Neuronal stem cell (in vitro differentiated cells): ENCODE results near the gene WNT3A.

ENCODE experiments used
- DNase-seq: peaks from one replicate; pipeline ENCODE4 v3.0.0-alpha.2; 2013; ENCODE audit warnings: low spot score
- H2AFZ ChIP-seq: one replicate; pipeline ENCODE4 v1.6.1; 2013; ENCODE audit warnings: mild to moderate bottlenecking, low read length, inconsistent platforms
- H2AK5ac ChIP-seq: 2 replicates; pipeline ENCODE4 v1.6.1; 2013; ENCODE audit warnings: low read depth, mild to moderate bottlenecking, inconsistent platforms, low read length, moderate library complexity, mixed read lengths
- H2BK120ac ChIP-seq: 2 replicates; pipeline ENCODE4 v1.6.1; 2013; ENCODE audit warnings: low read depth, mild to moderate bottlenecking, inconsistent platforms, low read length, moderate library complexity, mixed read lengths
- H2BK12ac ChIP-seq: one replicate; pipeline ENCODE4 v1.6.1; 2013; ENCODE audit warnings: low read length, inconsistent platforms
- H2BK15ac ChIP-seq: 2 replicates; pipeline ENCODE4 v1.6.1; 2013; ENCODE audit warnings: mild to moderate bottlenecking, low read length, inconsistent platforms, mixed read lengths
- H2BK5ac ChIP-seq: one replicate; pipeline ENCODE4 v1.6.1; 2013; ENCODE audit warnings: inconsistent platforms, mild to moderate bottlenecking, low read length, moderate library complexity
- H3K14ac ChIP-seq: one replicate; pipeline ENCODE4 v1.6.1; 2013; ENCODE audit warnings: low read length, inconsistent platforms
- H3K18ac ChIP-seq: 2 replicates; pipeline ENCODE4 v1.6.1; 2013; ENCODE audit warnings: low read length, inconsistent platforms
- H3K23ac ChIP-seq: 2 replicates; pipeline ENCODE4 v1.6.1; 2013; ENCODE audit warnings: low read depth, mild to moderate bottlenecking, mixed read lengths, low read length, inconsistent platforms; ENCODE audit not compliant: poor library complexity
- H3K27ac ChIP-seq: replicated peaks from 3 replicates; pipeline ENCODE4 v1.5.1; 2013; ENCODE audit warnings: low read length, inconsistent platforms
- H3K27me3 ChIP-seq, 3 experiments: 2 replicates each; pipeline ENCODE4 v1.6.1; 2013; ENCODE audit warnings: low read length in 3 of 3, mild to moderate bottlenecking in 2 of 3, inconsistent platforms in 1 of 3, low read depth in 1 of 3, mixed read lengths in 1 of 3, moderate library complexity in 1 of 3; ENCODE audit not compliant: control insufficient read depth in 3 of 3, insufficient read depth in 3 of 3
- H3K36me3 ChIP-seq, 2 donors: replicated peaks in 1 of 2; 2 replicates each; pipeline ENCODE4 v1.6.1; 2013; ENCODE audit warnings: low read length in 2 of 2; ENCODE audit not compliant: control insufficient read depth in 2 of 2, insufficient read depth in 2 of 2
- H3K4ac ChIP-seq: 2 replicates; pipeline ENCODE4 v1.6.1; 2013; ENCODE audit warnings: inconsistent platforms, mild to moderate bottlenecking, low read length, moderate library complexity
- H3K4me1 ChIP-seq, 2 donors: 1 replicate in 1 of 2; 2 replicates in 1 of 2; pipeline ENCODE4 v1.6.1; 2013; ENCODE audit warnings: low read length in 2 of 2, low read depth in 1 of 2; ENCODE audit not compliant: control insufficient read depth in 2 of 2, insufficient read depth in 1 of 2
- H3K4me2 ChIP-seq: one replicate; pipeline ENCODE4 v1.6.1; 2013; ENCODE audit warnings: mild to moderate bottlenecking, low read length, inconsistent platforms; ENCODE audit not compliant: insufficient read depth, poor library complexity, severe bottlenecking
- H3K4me3 ChIP-seq, 2 donors: 2 replicates each; pipeline ENCODE4 v1.5.1; 2013; ENCODE audit warnings: low read length in 2 of 2, mild to moderate bottlenecking in 2 of 2, inconsistent platforms in 1 of 2, moderate library complexity in 1 of 2
- H3K79me1 ChIP-seq: one replicate; pipeline ENCODE4 v1.6.1; 2013; ENCODE audit warnings: low read depth, mild to moderate bottlenecking, inconsistent platforms, low read length, moderate library complexity
- H3K9ac ChIP-seq: one replicate; pipeline ENCODE4 v1.6.1; 2013; ENCODE audit warnings: mild to moderate bottlenecking, low read depth, low read length, inconsistent platforms; ENCODE audit not compliant: poor library complexity
- H3K9me3 ChIP-seq, 2 donors: replicated peaks in 1 of 2; 2 replicates each; pipeline versions ENCODE3 to v1.6.1; 2013; ENCODE audit warnings: low read length in 2 of 2, mild to moderate bottlenecking in 2 of 2, inconsistent platforms in 1 of 2, low read depth in 1 of 2, mixed read lengths in 1 of 2, moderate library complexity in 1 of 2; ENCODE audit not compliant: control insufficient read depth in 2 of 2, insufficient read depth in 1 of 2
- H4K8ac ChIP-seq: one replicate; pipeline ENCODE4 v1.6.1; 2013; ENCODE audit warnings: low read depth, mild to moderate bottlenecking, inconsistent platforms, low read length, moderate library complexity
- H4K91ac ChIP-seq: one replicate; pipeline ENCODE4 v1.6.1; 2013; ENCODE audit warnings: low read length, low read depth, mild to moderate bottlenecking, inconsistent platforms; ENCODE audit not compliant: poor library complexity
- WGBS, 2 donors: extraction: QIAGEN DNeasy Blood & Tissue Kit; methylation state at CpG; one replicate each; pipeline ENCODE4 v1.1.7; 2013; ENCODE audit warnings: missing lambda C conversion rate in 2 of 2, mixed read lengths in 1 of 2; ENCODE audit not compliant: insufficient read length in 2 of 2, insufficient replicate concordance in 1 of 2; ENCODE audit errors: extremely low coverage in 2 of 2; 5-methylcytosine and 5-hydroxymethylcytosine counted together

WNT3A gene

GRCh38 chr1:228023294-228023639, 16.5 kb downstream of the WNT3A start:
- no peak for DNase-seq
- no peak overlapping the region for H4K8ac ChIP-seq
- no peaks in the 10 kb centered on the region for H3K4me1 ChIP-seq
- no peak overlapping the region for H3K14ac ChIP-seq
- no peak overlapping the region for H4K91ac ChIP-seq
- peaks cover 0 to 10% (median 4%) of the 10 kb centered on the region in 3 experiments for H3K27me3 ChIP-seq
- H3K27ac ChIP-seq: no peak overlapping the region
- no peak overlapping the region for H3K23ac ChIP-seq
- no peak overlapping the region for H3K4me2 ChIP-seq
- H3K9ac ChIP-seq: no peak overlapping the region
- no peak overlapping the region for H2AFZ ChIP-seq
- no CpG with 5 or more reads among the region's 3 CpGs for WGBS, 2 donors
- no peak overlapping the region for H2BK15ac ChIP-seq
- no peak overlapping the region for H2AK5ac ChIP-seq
- H2BK12ac ChIP-seq: no peak overlapping the region
- H2BK5ac ChIP-seq: no peak overlapping the region
- no peaks in the 10 kb centered on the region for H3K36me3 ChIP-seq
- no peak overlapping the region for H3K4me3 ChIP-seq
- no peaks in the 10 kb centered on the region for H3K9me3 ChIP-seq
- no peak overlapping the region for H2BK120ac ChIP-seq
- no peak overlapping the region for H3K4ac ChIP-seq
- no peaks in the 10 kb centered on the region for H3K79me1 ChIP-seq
- no peak overlapping the region for H3K18ac ChIP-seq

- no peak for DNase-seq
- H2BK12ac ChIP-seq: no peak overlapping the region
Observed at GRCh38 chr1:228029281-228029680, 22.5 kb downstream of the WNT3A start.

GRCh38 chr1:228030451-228031201, 23.8 kb downstream of the WNT3A start:
- Histone ChIP-seq H2AFZ (no peak overlapping the region), H3K23ac (no peak overlapping the region), H3K36me3 (no peaks in the 10 kb centered on the region), H3K4me1 (peaks cover 0 to 7% of the 10 kb centered on the region in 2 donors), H4K8ac (no peak overlapping the region), H4K91ac (no peak overlapping the region), H2BK5ac (peak overlapping the region; percentile 11), H3K79me1 (peaks cover 1% of the 10 kb centered on the region), H2BK120ac (no peak overlapping the region), H3K9me3 (peaks cover 0 to 3% of the 10 kb centered on the region in 2 donors), H2BK12ac (no peak overlapping the region), H3K18ac (peak overlapping the region; percentile 35), H3K4me2 (no peak overlapping the region), H3K4me3 (no peak overlapping the region), H3K27me3 (peaks cover 0 to 9% (median 0%) of the 10 kb centered on the region in 3 experiments), H3K27ac (no peak overlapping the region), H3K9ac (no peak overlapping the region), H3K14ac (peak overlapping the region; percentile 10), H3K4ac (no peak overlapping the region), H2AK5ac (peak overlapping the region; percentile 15), H2BK15ac (no peak overlapping the region)
- no CpG with 5 or more reads among the region's 12 CpGs for WGBS, 2 donors
- DNase-seq: no peak

More at GRCh38 chr1:228029281-228029680, 22.5 kb downstream of the WNT3A start:
- Histone ChIP-seq H2AK5ac (peak overlapping the region; percentile 54), H3K27ac (no peak overlapping the region), H3K9ac (no peak overlapping the region), H3K18ac (peak overlapping the region; percentile 60), H2BK120ac (no peak overlapping the region), H3K23ac (no peak overlapping the region), H4K91ac (no peak overlapping the region), H3K36me3 (no peaks in the 10 kb centered on the region), H2BK15ac (no peak overlapping the region), H3K27me3 (peaks cover 0 to 9% (median 0%) of the 10 kb centered on the region in 3 experiments), H3K9me3 (peaks cover 0 to 3% of the 10 kb centered on the region in 2 donors), H2AFZ (no peak overlapping the region), H2BK5ac (no peak overlapping the region), H3K79me1 (peaks cover 1% of the 10 kb centered on the region), H3K4me3 (no peak overlapping the region), H3K4me1 (no peaks in the 10 kb centered on the region), H3K14ac (no peak overlapping the region), H3K4me2 (no peak overlapping the region), H3K4ac (no peak overlapping the region), H4K8ac (no peak overlapping the region)
- WGBS, 2 donors: no CpG with 5 or more reads among the region's 10 CpGs

DNA sequence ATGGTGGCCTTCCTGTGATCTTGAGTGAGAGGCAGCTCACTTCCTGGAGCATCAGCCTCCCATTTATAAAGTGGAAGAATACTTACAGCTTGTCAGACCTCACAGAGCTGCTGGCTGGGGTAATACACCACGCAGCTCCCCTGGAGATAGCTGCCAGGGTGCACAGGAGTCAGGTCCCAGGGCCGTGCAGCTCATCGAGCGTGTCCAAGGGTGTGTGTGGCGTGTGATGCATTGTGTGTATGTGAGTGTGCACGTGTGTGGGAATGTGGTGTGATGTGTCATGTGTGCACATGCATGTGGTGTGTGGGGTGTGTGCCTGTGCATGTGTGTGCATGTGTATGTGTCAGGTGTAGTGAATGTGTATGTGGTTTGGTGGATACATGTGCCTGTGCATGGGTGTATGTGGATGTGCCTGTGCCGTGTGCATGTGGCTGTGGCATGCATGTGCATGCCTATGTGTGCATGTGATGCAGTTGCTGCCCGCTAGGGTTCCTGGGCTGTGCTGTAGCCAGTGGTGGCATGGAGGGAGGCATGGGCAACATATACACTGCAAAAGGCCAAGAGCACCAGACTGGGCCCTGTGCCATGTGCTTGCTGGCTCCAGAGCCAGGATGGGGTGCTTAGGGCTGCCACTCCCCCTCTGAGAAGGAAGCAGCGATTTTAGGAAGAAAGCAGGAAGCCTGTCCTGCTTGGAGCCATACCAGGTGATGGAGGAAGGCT, 24.6 kb downstream of the WNT3A start:
- Histone ChIP-seq H3K4me3 (peak overlapping the region in 1 of 2 donors; percentile 27), H3K4me2 (no peak overlapping the region), H4K91ac (no peak overlapping the region), H2AK5ac (peak overlapping the region; percentile 81), H2BK120ac (no peak overlapping the region), H2BK15ac (no peak overlapping the region), H3K23ac (peak overlapping the region; percentile 87), H3K4me1 (peaks cover 5 to 15% of the 10 kb centered on the region in 2 donors), H3K14ac (peak overlapping the region; percentile 10), H2BK12ac (no peak overlapping the region), H3K4ac (peak overlapping the region; percentile 58), H3K79me1 (peaks cover 1% of the 10 kb centered on the region), H2AFZ (no peak overlapping the region), H2BK5ac (peak overlapping the region; percentile 11), H3K18ac (peak overlapping the region; percentile 59), H4K8ac (no peak overlapping the region), H3K9ac (peak overlapping the region; percentile 71), H3K9me3 (peaks cover 0 to 3% of the 10 kb centered on the region in 2 donors), H3K27ac (no peak overlapping the region), H3K36me3 (no peaks in the 10 kb centered on the region), H3K27me3 (peaks cover 0 to 9% (median 5%) of the 10 kb centered on the region in 3 experiments)
- DNase-seq: no peak
- WGBS, 2 donors: no CpG with 5 or more reads among the region's 9 CpGs
